HepG2 (cell line): Measurements from ENCODE around the gene LMNA. TPM values are rescaled to one million over a fixed set of nuclear protein-coding genes. Genes with fewer than 3 reads are reported as not detected.
A peak's percentile ranks its signal among the peaks of the same experiment; 100 is the strongest.

Experiments
- CBX1 ChIP-seq: IDR thresholded peaks from one replicate; pipeline ENCODE4 v1.6.1; 2016; ENCODE audit warnings: antibody characterized with exemption, low read depth
- DDIT3 ChIP-seq: sonication (generic); formaldehyde crosslinking; IDR thresholded peaks from 2 replicates; pipeline ENCODE4 v1.4.0; 2020; ENCODE audit warnings: mild to moderate bottlenecking, missing genetic modification reagents
- FOXO1 ChIP-seq: sonication (generic); formaldehyde crosslinking; IDR thresholded peaks from 2 replicates; pipeline ENCODE4 v1.4.0; 2020; ENCODE audit warnings: missing genetic modification reagents
- HNF1A ChIP-seq, 2 experiments: sonication (generic) in 1 of 2; formaldehyde crosslinking in 1 of 2; IDR thresholded peaks; 2 replicates each; pipeline versions ENCODE4 v1.4.0 to v1.6.1; 2016 to 2020; ENCODE audit warnings: borderline replicate concordance in 1 of 2, low read depth in 1 of 2, mild to moderate bottlenecking in 1 of 2, missing genetic modification reagents in 1 of 2
- MXD3 ChIP-seq: IDR thresholded peaks from 2 replicates; pipeline ENCODE4 v1.6.1; 2016; ENCODE audit warnings: mild to moderate bottlenecking, missing biosample characterization, missing genetic modification reagents
- MYC ChIP-seq: sonication (generic); formaldehyde crosslinking; IDR thresholded peaks from 2 replicates; pipeline ENCODE4 v1.9.0; 2021; ENCODE audit warnings: missing genetic modification reagents, borderline replicate concordance
- RFX5 ChIP-seq: IDR thresholded peaks from 2 replicates; pipeline ENCODE4 v1.6.1; 2011; ENCODE audit warnings: low read depth, low read length, improper control_type of control experiment
- RFXAP ChIP-seq: sonication (generic); formaldehyde crosslinking; IDR thresholded peaks from 2 replicates; pipeline ENCODE4 v1.4.0; 2020; ENCODE audit warnings: missing genetic modification reagents, borderline replicate concordance
- TEAD3 ChIP-seq: optimal IDR thresholded peaks from 2 replicates; pipeline ENCODE3; 2016; ENCODE audit warnings: borderline replicate concordance
- ZFY ChIP-seq: sonication (generic); formaldehyde crosslinking; IDR thresholded peaks from 2 replicates; pipeline ENCODE4 v1.4.0; 2020; ENCODE audit warnings: missing genetic modification reagents
- ZNF407 ChIP-seq: sonication (generic); formaldehyde crosslinking; IDR thresholded peaks from one replicate; pipeline ENCODE4 v1.5.1; 2020; ENCODE audit warnings: mild to moderate bottlenecking, missing genetic modification reagents; ENCODE audit errors: not compliant biosample characterization
- ZNF605 ChIP-seq: sonication (generic); formaldehyde crosslinking; IDR thresholded peaks from 2 replicates; pipeline ENCODE4 v1.8.0; 2022; ENCODE audit warnings: mild to moderate bottlenecking, missing genetic modification reagents
- ZNF703 ChIP-seq: sonication (generic); formaldehyde crosslinking; IDR thresholded peaks from 2 replicates; pipeline ENCODE4 v1.5.1; 2020; ENCODE audit warnings: missing genetic modification reagents, mild to moderate bottlenecking, moderate library complexity, borderline replicate concordance
- ZNF776 ChIP-seq: sonication (generic); formaldehyde crosslinking; IDR thresholded peaks from 2 replicates; pipeline ENCODE4 v1.4.0; 2020; ENCODE audit warnings: mild to moderate bottlenecking, missing genetic modification reagents
- ZNF788 ChIP-seq: sonication (generic); formaldehyde crosslinking; IDR thresholded peaks from 2 replicates; pipeline ENCODE4 v1.5.0; 2020; ENCODE audit warnings: mild to moderate bottlenecking, missing genetic modification reagents, borderline replicate concordance
- polyA plus RNA-seq, 8 experiments: library from polyadenylated mRNA; depleted of rRNA in 3 of 8; stranded (reverse) in 7 of 8; unstranded in 1 of 8; fragments of >200 nt; fragmentation: Illumina TruSeq in 4 of 8; extraction: Trizol in 4 of 8; gene quantifications; 2 replicates each; pipeline versions ENCODE4 v1.2.1 to v1.2.3, GENCODE V29; 2011 to 2016; ENCODE audit warnings: low read depth in 4 of 8, missing spikeins in 1 of 8, mixed read lengths in 1 of 8; ENCODE audit not compliant: insufficient read depth in 1 of 8
- total RNA-seq, 5 experiments: library from RNA; depleted of rRNA; stranded (reverse); fragments of >200 nt; fragmentation: Illumina TruSeq; extraction: Trizol; gene quantifications; 2 replicates each; pipeline ENCODE4 v1.2.3, GENCODE V29; 2016; ENCODE audit warnings: low read depth in 1 of 5

Gene LMNA
- total and polyA plus RNA-seq, 2 of the 13 experiments (the other 11 are each of a cell fraction or from before 2014, with no cell fraction given) = 107 to 225 TPM

- TF ChIP-seq ZNF407 (CRISPR knock-in tag) (no peak), ZNF703 (CRISPR knock-in tag) (0 out of 2 replicates have a peak, but pooled peaks have one; percentile 38), HNF1A (IDR thresholded peaks at IDR 0.05; ENCODE audit: low read depth) (peak; percentile 85), HNF1A (CRISPR knock-in tag; IDR thresholded peaks at IDR 0.05; ENCODE audit: borderline replicate concordance) (peak; percentile 91; the same call in 1 of the 2 replicates), CBX1 (peak; percentile 32), MYC (CRISPR knock-in tag) (peak; percentile 84; the same call in 1 of the 2 replicates), DDIT3 (0 out of 2 replicates have a peak, but pooled peaks have one; percentile 27), FOXO1 (CRISPR knock-in tag) (peak; percentile 9; the same call in 1 of the 2 replicates), RFXAP (CRISPR knock-in tag) (0 out of 2 replicates have a peak, but pooled peaks have one; percentile 15), MXD3 (CRISPR knock-in tag) (no peak), ZNF776 (no peak), ZNF788 (peak; percentile 45; the same call in 1 of the 2 replicates), TEAD3 (CRISPR knock-in tag) (peak; percentile 69), ZFY (CRISPR knock-in tag) (peak; percentile 75), RFX5 (no peak), ZNF605 (peak; percentile 40; the same call in 1 of the 2 replicates)
These were observed 3.8 kb downstream of the LMNA start (continued) for GRCh38 chr1:156118177-156118868.
